HCT116 (cell line): ENCODE measurements around the gene IL1RAP. TPM values are rescaled to one million over a fixed set of nuclear protein-coding genes. Genes with fewer than 3 reads are reported as not detected.

ENCODE experiments used
- ATAC-seq: fragments of 200-7000 bp; cut with Tn5 transposase; 2 replicates; pipeline ENCODE4 v1.9.1; 2020; ENCODE audit warnings: mild to moderate bottlenecking, moderate library complexity
- BruUV-seq: library from RNA; stranded (reverse); fragments of 400-500 nt; replicated peaks from 2 replicates; lab custom pipeline; 2021; lab: Mats Ljungman, UMichigan
- CTCF ChIA-PET: fragments of 300-600 bp; sonication (Branson Sonifier 250); formaldehyde crosslinking; loops from one replicate; lab custom pipeline; 2021; ENCODE audit warnings: antibody characterized with exemption; lab: Charles Lee
- POLR2A ChIA-PET: fragments of 300-600, 350-600 bp; sonication (Branson Sonifier 250); formaldehyde crosslinking; loops from one replicate; lab custom pipeline; 2021; ENCODE audit warnings: antibody characterized with exemption; lab: Charles Lee
- RAD21 ChIA-PET, 2 experiments: fragments of 300-600 bp; sonication (Branson Sonifier 250); formaldehyde crosslinking; loops; one replicate each; lab custom pipeline; 2023; ENCODE audit warnings: low total read pairs in 2 of 2; ENCODE audit not compliant: uncharacterized antibody in 2 of 2, unreplicated experiment in 2 of 2, low non-redundant PET in 1 of 2; lab: Charles Lee
- DNase-seq: peaks from one replicate; pipeline ENCODE4 v3.0.0-alpha.2; 2010; ENCODE audit warnings: low read depth, low spot score
- H2AFZ ChIP-seq: fragments of 200-600 bp; shearing (Covaris generic), sonication (generic); 2 replicates; pipeline ENCODE4 v1.6.1; 2017; ENCODE audit warnings: low read depth, mixed run types, mixed read lengths, antibody characterized with exemption, low read length; ENCODE audit not compliant: poor library complexity, severe bottlenecking
- H3K27ac ChIP-seq: 2 replicates; pipeline ENCODE4 v1.5.1; 2012; ENCODE audit warnings: low read depth, low read length
- H3K27me3 ChIP-seq: fragments of 200-600 bp; sonication (generic); 2 replicates; pipeline ENCODE4 v1.6.1; 2016; ENCODE audit warnings: mixed run types, low read length, mixed read lengths; ENCODE audit not compliant: insufficient read depth
- H3K36me3 ChIP-seq, 2 experiments: fragments of 200-500 bp in 1 of 2; fragments of 200-600 bp in 1 of 2; sonication (Bioruptor generic) in 1 of 2; sonication (generic) in 1 of 2; 2 replicates each; pipeline versions ENCODE4 v1.5.1 to v1.6.1; 2014 to 2016; ENCODE audit warnings: low read length in 2 of 2, inconsistent platforms in 1 of 2, mixed read lengths in 1 of 2, mixed run types in 1 of 2; ENCODE audit not compliant: insufficient read depth in 2 of 2, control insufficient read depth in 1 of 2
- H3K4me1 ChIP-seq, 2 experiments: fragments of 200-600 bp in 1 of 2; sonication (generic) in 1 of 2; 2 replicates each; pipeline versions ENCODE4 v1.5.1 to v1.6.1; 2012 to 2017; ENCODE audit warnings: low read length in 2 of 2, inconsistent platforms in 1 of 2, mild to moderate bottlenecking in 1 of 2, mixed read lengths in 1 of 2, mixed run types in 1 of 2, moderate library complexity in 1 of 2; ENCODE audit not compliant: insufficient read depth in 2 of 2, control insufficient read depth in 1 of 2
- H3K4me2 ChIP-seq: fragments of 200-600 bp; sonication (generic); 2 replicates; pipeline ENCODE4 v1.6.1; 2017; ENCODE audit warnings: mixed run types, low read length, mixed read lengths
- H3K4me3 ChIP-seq, 2 experiments: fragments of 200-600 bp in 1 of 2; sonication (generic) in 1 of 2; replicated peaks in 1 of 2; 2 replicates each; pipeline ENCODE4 v1.5.1; 2011 to 2016; ENCODE audit warnings: low read length in 2 of 2, control low read depth in 1 of 2, low read depth in 1 of 2, mild to moderate bottlenecking in 1 of 2, mixed read lengths in 1 of 2, mixed run types in 1 of 2
- H3K79me2 ChIP-seq: fragments of 200-600 bp; sonication (generic); 2 replicates; pipeline ENCODE4 v1.6.1; 2017; ENCODE audit warnings: mild to moderate bottlenecking, mixed run types, low read length, moderate library complexity, mixed read lengths; ENCODE audit not compliant: insufficient read depth
- H3K9ac ChIP-seq: fragments of 200-600 bp; sonication (generic); 2 replicates; pipeline ENCODE4 v1.6.1; 2016; ENCODE audit warnings: low read length, mixed read lengths
- H3K9me2 ChIP-seq: fragments of 200-600 bp; sonication (generic), shearing (Covaris generic); 2 replicates; pipeline ENCODE4 v1.6.1; 2017; ENCODE audit warnings: mixed run types, mild to moderate bottlenecking, moderate library complexity; ENCODE audit not compliant: insufficient read depth
- H3K9me3 ChIP-seq, 2 experiments: fragments of 200-500 bp in 1 of 2; fragments of 200-600 bp in 1 of 2; sonication (Bioruptor generic) in 1 of 2; sonication (generic) in 1 of 2; 2 replicates each; pipeline ENCODE4 v1.6.1; 2014 to 2017; ENCODE audit warnings: low read length in 2 of 2, mixed read lengths in 2 of 2, inconsistent platforms in 1 of 2, low read depth in 1 of 2, mild to moderate bottlenecking in 1 of 2, mixed run types in 1 of 2, moderate library complexity in 1 of 2; ENCODE audit not compliant: control insufficient read depth in 1 of 2, insufficient read depth in 1 of 2
- H4K20me1 ChIP-seq: fragments of 200-600 bp; sonication (generic), shearing (Covaris generic); 2 replicates; pipeline ENCODE4 v1.6.1; 2017; ENCODE audit warnings: mixed run types, mild to moderate bottlenecking, moderate library complexity; ENCODE audit not compliant: insufficient read depth
- ATF3 ChIP-seq: IDR thresholded peaks from 2 replicates; pipeline ENCODE4 v1.6.1; 2012
- CTCF ChIP-seq, 3 experiments: fragments of 200-600 bp in 1 of 3; sonication (generic) in 1 of 3; IDR thresholded peaks in 2 of 3; conservative IDR thresholded peaks in 1 of 3; 2 replicates each; pipeline ENCODE4 v1.5.1; 2012 to 2017; ENCODE audit warnings: low read depth in 2 of 3, low read length in 2 of 3, antibody characterized with exemption in 1 of 3, borderline replicate concordance in 1 of 3, control low read depth in 1 of 3, mild to moderate bottlenecking in 1 of 3, mixed read lengths in 1 of 3, mixed run types in 1 of 3, moderate library complexity in 1 of 3; ENCODE audit not compliant: insufficient read depth in 1 of 3
- EZH2 ChIP-seq: fragments of 200-600 bp; sonication (generic); IDR thresholded peaks from 2 replicates; pipeline ENCODE4 v1.6.1; 2017; ENCODE audit warnings: antibody characterized with exemption, mixed run types
- JUND ChIP-seq: IDR thresholded peaks from 2 replicates; pipeline ENCODE4 v1.6.1; 2012
- MAX ChIP-seq: IDR thresholded peaks from 2 replicates; pipeline ENCODE4 v1.6.1; 2012
- POLR2AphosphoS5 ChIP-seq: IDR thresholded peaks from 2 replicates; pipeline ENCODE4 v1.6.1; 2011; ENCODE audit warnings: mild to moderate bottlenecking, low read depth, low read length, moderate library complexity
- RAD21 ChIP-seq: IDR thresholded peaks from 2 replicates; pipeline ENCODE4 v1.6.1; 2012; ENCODE audit warnings: low read depth, mild to moderate bottlenecking
- REST ChIP-seq: IDR thresholded peaks from 2 replicates; pipeline ENCODE4 v1.6.1; 2012; ENCODE audit warnings: low read depth
- YY1 ChIP-seq: IDR thresholded peaks from 2 replicates; pipeline ENCODE4 v1.6.1; 2011; ENCODE audit warnings: low read length, low read depth, moderate library complexity, mild to moderate bottlenecking; ENCODE audit not compliant: insufficient replicate concordance; ENCODE audit errors: extremely low read depth
- ZFX ChIP-seq: fragments of 450-650 bp; IDR thresholded peaks from 2 replicates; pipeline ENCODE4 v1.6.1; 2017
- ZNF274 ChIP-seq: fragments of 200-500 bp; sonication (Bioruptor generic); IDR thresholded peaks from 2 replicates; pipeline ENCODE4 v1.6.1; 2014; ENCODE audit warnings: mild to moderate bottlenecking, low read depth, low read length, inconsistent platforms
- intact Hi-C: fragments of 100-400 bp; cut with micrococcal nuclease; formaldehyde crosslinking; loops from 2 replicates; pipeline ENCODE4 v1.10.0; 2022
- total RNA-seq: library from RNA; stranded (reverse); gene quantifications from one replicate; pipeline ENCODE4 v1.2.1, GENCODE V29; 2021; ENCODE audit not compliant: unreplicated experiment

IL1RAP gene
- total RNA-seq, 1 experiment from 2014 or later: 5.8 TPM

GRCh38 chr3:190546881-190547510 is 33.1 kb downstream of the IL1RAP start:
- Histone ChIP-seq H3K79me2 (no peaks in the 10 kb centered on the region), H3K27me3 (no peaks in the 10 kb centered on the region), H3K36me3 (no peaks in the 10 kb centered on the region), H4K20me1 (no peaks in the 10 kb centered on the region), H3K9me2 (no peaks in the 10 kb centered on the region), H3K9me3 (no peaks in the 10 kb centered on the region), H3K4me2 (no peak overlapping the region), H3K9ac (no peak overlapping the region), H3K4me3 (no peak overlapping the region), H3K4me1 (no peaks in the 10 kb centered on the region), H3K27ac (no peak overlapping the region), H2AFZ (no peak overlapping the region)
- ChIA-PET CTCF (no interaction called here), POLR2A (interaction anchor here (1.2 kb wide), 1 partner anchor 16 kb away, joined by 3 read pairs; no protein-coding TSS in a partner anchor), RAD21 (no interaction called here)
- no peak for ATAC-seq
- TF ChIP-seq CTCF (IDR thresholded peaks at IDR 0.05 in 2 of 3, conservative IDR thresholded peaks at IDR 0.05 in 1 of 3; ENCODE audit: borderline replicate concordance in 1 of 3, insufficient read depth in 1 of 3, low read depth in 2 of 3, low read length in 2 of 3): no peak
- no peak for TF ChIP-seq ZNF274
- no peak for TF ChIP-seq REST
- no peak for TF ChIP-seq ATF3
- TF ChIP-seq JUND: no peak
- no peak for TF ChIP-seq YY1
- no peak for TF ChIP-seq ZFX
- TF ChIP-seq EZH2: no peak
- TF ChIP-seq MAX: no peak
- TF ChIP-seq POLR2AphosphoS5: no peak
- TF ChIP-seq RAD21: no peak
- DNase-seq: no peak
- no TSS peak for BruUV-seq
- intact Hi-C loops: no loop called here
